SKM-1 (cell line): ENCODE data around the gene VWA5B1.
"Not testable (repeated sequence)": the region's sequence is repeated elsewhere in the genome, so short reads cannot be mapped to it uniquely, and the experiment has no call there.

Experiments used
- DNase-seq: peaks from one replicate; lab custom pipeline; 2025; ENCODE audit not compliant: unreplicated experiment; lab: John Stamatoyannopoulos, UW

VWA5B1 gene

GRCh38 chr1:20280906-20281305 is 9.8 kb upstream of the VWA5B1 start:
- DNase-seq = no peak

GRCh38 chr1:20281801-20282200 is 8.9 kb upstream of the VWA5B1 start:
- no peak for DNase-seq

GRCh38 chr1:20282533-20282932 is 8.1 kb upstream of the VWA5B1 start:
- no peak for DNase-seq

GRCh38 chr1:20284046-20284445 is 6.6 kb upstream of the VWA5B1 start:
- DNase-seq = no peak

- no peak for DNase-seq
Measured at GRCh38 chr1:20284625-20285024, 6.0 kb upstream of the VWA5B1 start.

- no peak for DNase-seq
Measured at GRCh38 chr1:20285510-20285909, 5.2 kb upstream of the VWA5B1 start.

- not testable (repeated sequence) for DNase-seq
Measured at GRCh38 chr1:20287696-20288095, 3.0 kb upstream of the VWA5B1 start.

- no peak for DNase-seq
Measured at GRCh38 chr1:20291645-20292084, 990 bp downstream of the VWA5B1 start.

GRCh38 chr1:20298626-20299025 is 8.0 kb downstream of the VWA5B1 start:
- DNase-seq = no peak

- no peak for DNase-seq
Measured at GRCh38 chr1:20301463-20302107, 10.9 kb downstream of the VWA5B1 start.

- DNase-seq = no peak
Measured at GRCh38 chr1:20302108-20302471, 11.4 kb downstream of the VWA5B1 start.

GRCh38 chr1:20307026-20307425 is 16.4 kb downstream of the VWA5B1 start:
- no peak for DNase-seq

GRCh38 chr1:20308569-20308968 is 17.9 kb downstream of the VWA5B1 start:
- no peak for DNase-seq

- DNase-seq = no peak
Measured at GRCh38 chr1:20311289-20311688, 20.6 kb downstream of the VWA5B1 start.

GRCh38 chr1:20312310-20312709 is 21.6 kb downstream of the VWA5B1 start:
- no peak for DNase-seq

GRCh38 chr1:20312818-20313217 is 22.1 kb downstream of the VWA5B1 start:
- DNase-seq = no peak

GRCh38 chr1:20317471-20317870 is 26.8 kb downstream of the VWA5B1 start:
- DNase-seq = no peak

- DNase-seq = no peak
Measured at GRCh38 chr1:20318521-20318920, 27.8 kb downstream of the VWA5B1 start.

- no peak for DNase-seq
Measured at GRCh38 chr1:20318971-20319370, 28.3 kb downstream of the VWA5B1 start.

GRCh38 chr1:20319456-20320220 is 29.0 kb downstream of the VWA5B1 start:
- no peak for DNase-seq

GRCh38 chr1:20320704-20321103 is 30.0 kb downstream of the VWA5B1 start:
- DNase-seq = no peak

- no peak for DNase-seq
Measured at GRCh38 chr1:20321573-20321972, 30.9 kb downstream of the VWA5B1 start.
